Spleen (tissue), 11 donors: ENCODE data around the gene SETBP1. TPM values are rescaled to one million over a fixed set of nuclear protein-coding genes. Genes with fewer than 3 reads are reported as not detected.

Experiments
- DNase-seq: peaks from one replicate; pipeline ENCODE4 v3.0.0-alpha.2; 2020
- H3K27ac ChIP-seq, 8 donors: fragments of 200-600 bp; sonication (generic) in 7 of 8; 1 replicate in 4 of 8; 2 replicates in 4 of 8; pipeline versions ENCODE4 v1.5.0 to v1.8.0; 2016 to 2021; ENCODE audit warnings: inconsistent platforms in 4 of 8, mild to moderate bottlenecking in 4 of 8, moderate library complexity in 1 of 8
- H3K27me3 ChIP-seq, 7 donors: fragments of 200-600 bp; sonication (generic) in 6 of 7; replicated peaks in 1 of 7; 1 replicate in 4 of 7; 2 replicates in 3 of 7; pipeline versions ENCODE4 v1.5.0 to v1.8.0; 2016 to 2021; ENCODE audit warnings: inconsistent platforms in 3 of 7, mild to moderate bottlenecking in 1 of 7
- H3K36me3 ChIP-seq, 6 donors: fragments of 200-600 bp; sonication (generic) in 5 of 6; 1 replicate in 4 of 6; 2 replicates in 2 of 6; pipeline versions ENCODE4 v1.5.0 to v1.8.0; 2016 to 2021; ENCODE audit warnings: inconsistent platforms in 2 of 6
- H3K4me1 ChIP-seq, 6 donors: fragments of 200-600 bp; sonication (generic) in 5 of 6; 1 replicate in 3 of 6; 2 replicates in 3 of 6; pipeline versions ENCODE4 v1.5.0 to v1.8.0; 2016 to 2021; ENCODE audit warnings: inconsistent platforms in 3 of 6
- H3K4me3 ChIP-seq, 8 donors: fragments of 200-600 bp; sonication (generic) in 7 of 8; 1 replicate in 4 of 8; 2 replicates in 4 of 8; pipeline versions ENCODE4 v1.5.0 to v1.8.0; 2016 to 2021; ENCODE audit warnings: inconsistent platforms in 4 of 8, mild to moderate bottlenecking in 4 of 8, moderate library complexity in 2 of 8
- H3K9me3 ChIP-seq, 8 donors: fragments of 200-600 bp; sonication (generic) in 7 of 8; 1 replicate in 4 of 8; 2 replicates in 4 of 8; pipeline versions ENCODE4 v1.5.0 to v1.8.0; 2016 to 2021; ENCODE audit warnings: inconsistent platforms in 4 of 8
- CTCF ChIP-seq, 11 experiments: fragments of 200-600 bp in 7 of 11; fragments of 450-650 bp in 4 of 11; sonication (generic) in 4 of 11; IDR thresholded peaks in 8 of 11; conservative IDR thresholded peaks in 3 of 11; 1 replicate in 7 of 11; 2 replicates in 4 of 11; pipeline versions ENCODE4 v1.4.0 to v1.8.0; 2016 to 2021; ENCODE audit warnings: antibody characterized with exemption in 11 of 11, inconsistent platforms in 4 of 11, mild to moderate bottlenecking in 1 of 11
- POLR2A ChIP-seq, 3 donors: fragments of 450-650 bp; IDR thresholded peaks; one replicate each; pipeline ENCODE4 v1.5.1; 2017; ENCODE audit warnings: antibody characterized with exemption in 3 of 3, mild to moderate bottlenecking in 1 of 3
- POLR2AphosphoS5 ChIP-seq, 3 donors: sonication (generic); formaldehyde crosslinking; IDR thresholded peaks; one replicate each; pipeline ENCODE4 v1.5.1; 2017; ENCODE audit warnings: antibody characterized with exemption in 3 of 3
- WGBS, 5 donors: extraction: QIAGEN DNeasy Blood & Tissue Kit in 3 of 5; methylation state at CpG; one replicate each; pipeline versions ENCODE4 v1.1.5 to v1.1.7; 2013 to 2018; 5-methylcytosine and 5-hydroxymethylcytosine counted together
- intact Hi-C: fragments of 100-400 bp; cut with DNase I; formaldehyde crosslinking; loops from one replicate; pipeline ENCODE4 v1.15.0; 2023; ENCODE audit warnings: low total_unique reads
- polyA plus RNA-seq, 3 donors: library from polyadenylated mRNA; stranded (reverse); fragments of 200-250 nt; gene quantifications; one replicate each; pipeline ENCODE4 v1.2.1, GENCODE V29; 2013
- total RNA-seq, 7 donors: library from RNA; depleted of rRNA in 3 of 7; stranded (reverse); fragments of >200 nt in 3 of 7; fragmentation: NEBNext Ultra II Directional in 4 of 7; extraction: Animal tissue kit (Norgen Biotek cat#: 25700) in 4 of 7; gene quantifications; one replicate each; pipeline versions ENCODE4 v1.1.0 to v1.2.1, GENCODE V29; 2016 to 2021
- donor health status: healthy with polysubstance abuse.
- donor health status: DM: no; HTN: no; CAD: no; lungs with moderate emphysema.
- donor health status: DM: no; HTN: no; CAD: no.
- donor health status: Bipolar disorder and iron deficiency.
- donor health status: healthy.
- donor health status: DM: no; HTN: no; CAD: no.
- donor health status: DM: yes; HTN: yes; CAD: no.

The SETBP1 gene
- total and polyA plus RNA-seq, 10 donors: 2.0 to 50.7 (median 33.1) TPM

- DNase-seq: no peak
- Histone ChIP-seq H3K4me1 (no peaks in the 10 kb centered on the region), H3K27ac (no peak overlapping the region), H3K4me3 (no peak overlapping the region), H3K36me3 (no peaks in the 10 kb centered on the region), H3K27me3 (no peaks in the 10 kb centered on the region), H3K9me3 (no peaks in the 10 kb centered on the region)
- intact Hi-C loops: no loop called here
- 87 to 90% (median 89%) methylated on average over 5 of the region's 5 CpGs for WGBS, 5 donors
- no peak for TF ChIP-seq CTCF (IDR thresholded peaks at IDR 0.05 in 8 of 11, conservative IDR thresholded peaks at IDR 0.05 in 3 of 11)
- no peak for TF ChIP-seq POLR2A (IDR thresholded peaks at IDR 0.05)
- no peak for TF ChIP-seq POLR2AphosphoS5 (IDR thresholded peaks at IDR 0.05)
These were observed 199.5 kb downstream of the SETBP1 start for GRCh38 chr18:44880170-44880569.

GRCh38 chr18:44881461-44882162 lies 200.9 kb downstream of the SETBP1 start:
- no peak overlapping the region for H3K4me3 ChIP-seq
- DNase-seq: no peak
- 84 to 91% (median 90%) methylated on average over 9 of the region's 9 CpGs for WGBS, 5 donors
- TF ChIP-seq CTCF (IDR thresholded peaks at IDR 0.05 in 8 of 11, conservative IDR thresholded peaks at IDR 0.05 in 3 of 11): no peak
- no peak for TF ChIP-seq POLR2AphosphoS5 (IDR thresholded peaks at IDR 0.05)
- no peak for TF ChIP-seq POLR2A (IDR thresholded peaks at IDR 0.05)
- no peaks in the 10 kb centered on the region for H3K27me3 ChIP-seq
- intact Hi-C loops: no loop called here
- H3K9me3 ChIP-seq: no peaks in the 10 kb centered on the region
- no peaks in the 10 kb centered on the region for H3K36me3 ChIP-seq
- no peak overlapping the region for H3K27ac ChIP-seq
- H3K4me1 ChIP-seq: peaks cover 0 to 5% (median under 1%) of the 10 kb centered on the region in 6 donors

- H3K4me1 ChIP-seq: peaks cover 6 to 12% (median 7%) of the 10 kb centered on the region in 6 donors
- TF ChIP-seq POLR2AphosphoS5 (IDR thresholded peaks at IDR 0.05) (no peak), POLR2A (IDR thresholded peaks at IDR 0.05) (no peak), CTCF (IDR thresholded peaks at IDR 0.05 in 8 of 11, conservative IDR thresholded peaks at IDR 0.05 in 3 of 11) (no peak)
- no peaks in the 10 kb centered on the region for H3K9me3 ChIP-seq
- H3K27ac ChIP-seq: no peak overlapping the region
- no peak overlapping the region for H3K4me3 ChIP-seq
- WGBS, 5 donors: 77 to 87% (median 82%) methylated on average over 6 of the region's 6 CpGs
- intact Hi-C loops: no loop called here
- DNase-seq: no peak
- H3K27me3 ChIP-seq: no peaks in the 10 kb centered on the region
- H3K36me3 ChIP-seq: no peaks in the 10 kb centered on the region
These were observed 201.6 kb downstream of the SETBP1 start for GRCh38 chr18:44882163-44882868.

- no peaks in the 10 kb centered on the region for H3K27me3 ChIP-seq
- no peaks in the 10 kb centered on the region for H3K9me3 ChIP-seq
- no peak overlapping the region for H3K27ac ChIP-seq
- no peaks in the 10 kb centered on the region for H3K36me3 ChIP-seq
- no peak for DNase-seq
- TF ChIP-seq POLR2A (IDR thresholded peaks at IDR 0.05): no peak
- TF ChIP-seq POLR2AphosphoS5 (IDR thresholded peaks at IDR 0.05): no peak
- TF ChIP-seq CTCF (IDR thresholded peaks at IDR 0.05 in 8 of 11, conservative IDR thresholded peaks at IDR 0.05 in 3 of 11): no peak
- 86 to 93% (median 89%) methylated on average over 4 of the region's 4 CpGs for WGBS, 5 donors
- intact Hi-C loops: no loop called here
- H3K4me3 ChIP-seq: no peak overlapping the region
- peaks cover 9 to 25% (median 12%) of the 10 kb centered on the region in 6 donors for H3K4me1 ChIP-seq
These were observed 203.0 kb downstream of the SETBP1 start for GRCh38 chr18:44883671-44884070.
